ENCODE measurements around the gene PICALM. TPM values are rescaled to one million over a fixed set of nuclear protein-coding genes. Genes with fewer than 3 reads are reported as not detected.

PICALM gene
- total and polyA plus RNA-seq, 2 donors (not counting 3 experiments of a cell fraction or from before 2014, with no cell fraction given) = 181 to 202 TPM

DNA sequence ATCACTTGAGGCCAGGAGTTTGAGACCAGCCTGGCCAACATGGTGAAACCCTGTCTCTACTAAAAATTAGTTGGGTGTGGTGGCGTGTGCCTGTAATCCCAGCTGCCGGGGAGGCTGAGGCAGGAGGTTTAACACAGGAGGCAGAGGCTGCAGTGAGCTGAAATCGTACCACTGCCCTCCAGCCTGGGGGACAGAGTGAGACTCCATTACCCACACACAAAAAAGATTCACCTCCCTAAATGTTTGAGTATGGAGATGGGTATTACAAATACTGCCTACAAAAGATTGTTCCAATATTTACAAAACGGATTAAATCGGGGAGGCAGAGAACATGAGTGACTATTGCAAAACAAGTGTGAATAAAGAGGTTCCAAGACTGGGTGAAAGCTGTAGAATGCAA is 98.3 kb downstream of the PICALM start:
- no peak overlapping the region for H3K27ac ChIP-seq (ENCODE audit: insufficient read depth, low read depth, low read length)
- H3K4me2 ChIP-seq (ENCODE audit: insufficient read depth, low read length) = no peak overlapping the region
- H3K4me3 ChIP-seq (replicated peaks in 1 of 3; ENCODE audit: insufficient read depth in 1 of 3, low read depth in 1 of 3, low read length in 3 of 3) = no peak overlapping the region
- intact Hi-C loops (cut with micrococcal nuclease) = no loop called here
- FAIRE-seq (no peak), DNase-seq (ENCODE audit: low read depth, low spot score) (no peak)
- TF ChIP-seq MAX (IDR thresholded peaks at IDR 0.05; ENCODE audit: insufficient read depth, insufficient read length) (no peak), POLR2AphosphoS5 (IDR thresholded peaks at IDR 0.05; ENCODE audit: insufficient read depth, low read depth, low read length) (no peak), MYC (IDR thresholded peaks at IDR 0.05; ENCODE audit: low read depth, low read length) (no peak), JUN (IDR thresholded peaks at IDR 0.05; ENCODE audit: borderline replicate concordance, insufficient read depth, insufficient read length, low read depth) (no peak)
- TF ChIP-seq, protein P1, sequence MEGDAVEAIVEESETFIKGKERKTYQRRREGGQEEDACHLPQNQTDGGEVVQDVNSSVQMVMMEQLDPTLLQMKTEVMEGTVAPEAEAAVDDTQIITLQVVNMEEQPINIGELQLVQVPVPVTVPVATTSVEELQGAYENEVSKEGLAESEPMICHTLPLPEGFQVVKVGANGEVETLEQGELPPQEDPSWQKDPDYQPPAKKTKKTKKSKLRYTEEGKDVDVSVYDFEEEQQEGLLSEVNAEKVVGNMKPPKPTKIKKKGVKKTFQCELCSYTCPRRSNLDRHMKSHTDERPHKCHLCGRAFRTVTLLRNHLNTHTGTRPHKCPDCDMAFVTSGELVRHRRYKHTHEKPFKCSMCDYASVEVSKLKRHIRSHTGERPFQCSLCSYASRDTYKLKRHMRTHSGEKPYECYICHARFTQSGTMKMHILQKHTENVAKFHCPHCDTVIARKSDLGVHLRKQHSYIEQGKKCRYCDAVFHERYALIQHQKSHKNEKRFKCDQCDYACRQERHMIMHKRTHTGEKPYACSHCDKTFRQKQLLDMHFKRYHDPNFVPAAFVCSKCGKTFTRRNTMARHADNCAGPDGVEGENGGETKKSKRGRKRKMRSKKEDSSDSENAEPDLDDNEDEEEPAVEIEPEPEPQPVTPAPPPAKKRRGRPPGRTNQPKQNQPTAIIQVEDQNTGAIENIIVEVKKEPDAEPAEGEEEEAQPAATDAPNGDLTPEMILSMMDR (IDR thresholded peaks at IDR 0.05; ENCODE audit: extremely low read depth in 1 of 2, insufficient read depth in 1 of 2, low read depth in 1 of 2, low read length in 2 of 2) = no peak
- ChIA-PET POLR2A (no interaction called here), CTCF (interaction anchor here (1.1 to 1.8 kb wide), 2 partner anchors 20 to 223 kb away, joined by 3 read pairs; no protein-coding TSS in a partner anchor)
- H4K20me1 ChIP-seq (replicated peaks; ENCODE audit: control insufficient read depth, extremely low read depth, insufficient read depth, low read length) = no peaks in the 10 kb centered on the region
- H3K9me1 ChIP-seq (replicated peaks; ENCODE audit: control insufficient read depth, extremely low read depth, insufficient read depth, low read length) = no peaks in the 10 kb centered on the region
- dilution Hi-C loops (cut with MboI; ENCODE audit: extremely low pct_ligation_motif_present, low sequenced_read_pairs) = no loop called here
- H3K4me1 ChIP-seq (ENCODE audit: control insufficient read depth, extremely low read depth, insufficient read depth, low read length) = peaks cover 22% of the 10 kb centered on the region
- no TSS peak for BruUV-seq (replicated peaks)
- H3K9me3 ChIP-seq (replicated peaks; ENCODE audit: control insufficient read depth, insufficient read depth, low read length) = no peaks in the 10 kb centered on the region
- H3K79me2 ChIP-seq (ENCODE audit: control insufficient read depth, insufficient read depth, low read length) = peaks cover 20% of the 10 kb centered on the region
- H3K9ac ChIP-seq (replicated peaks; ENCODE audit: extremely low read depth, insufficient read depth, low read length) = no peak overlapping the region
- H3K27me3 ChIP-seq (ENCODE audit: control insufficient read depth in 2 of 2, insufficient read depth in 2 of 2, low read length in 2 of 2) = no peaks in the 10 kb centered on the region
- H2AFZ ChIP-seq (ENCODE audit: low read depth, low read length) = no peak overlapping the region
- peaks cover 9 to 16% of the 10 kb centered on the region in 2 experiments for H3K36me3 ChIP-seq (ENCODE audit: control insufficient read depth in 2 of 2, extremely low read depth in 1 of 2, insufficient read depth in 2 of 2, low read length in 2 of 2)

DNA sequence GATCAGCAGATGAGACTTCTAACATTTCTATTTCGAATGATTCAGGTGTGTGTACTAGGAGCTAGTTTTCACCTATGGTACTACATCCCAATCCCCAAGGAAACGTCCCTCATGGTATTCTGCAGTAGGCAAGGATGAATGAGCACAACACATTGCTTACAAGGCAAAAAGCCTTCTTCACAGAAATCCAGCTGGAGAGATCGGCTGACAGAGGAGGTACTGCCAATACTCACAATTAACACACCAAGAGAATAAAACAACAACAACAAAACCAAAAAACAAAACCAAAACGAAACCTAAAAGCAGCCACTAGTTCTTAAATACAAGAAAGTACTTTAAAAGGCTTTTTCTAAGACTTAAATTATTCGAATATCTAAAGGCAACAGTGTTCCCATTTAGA is 101.4 kb downstream of the PICALM start:
- FAIRE-seq (no peak), DNase-seq (ENCODE audit: low read depth, low spot score) (no peak)
- Histone ChIP-seq H2AFZ (ENCODE audit: low read depth, low read length) (no peak overlapping the region), H3K27me3 (ENCODE audit: control insufficient read depth in 2 of 2, insufficient read depth in 2 of 2, low read length in 2 of 2) (no peaks in the 10 kb centered on the region), H3K27ac (ENCODE audit: insufficient read depth, low read depth, low read length) (no peak overlapping the region), H3K9me1 (replicated peaks; ENCODE audit: control insufficient read depth, extremely low read depth, insufficient read depth, low read length) (no peaks in the 10 kb centered on the region), H3K4me3 (replicated peaks in 1 of 3; ENCODE audit: insufficient read depth in 1 of 3, low read depth in 1 of 3, low read length in 3 of 3) (no peak overlapping the region), H3K4me1 (ENCODE audit: control insufficient read depth, extremely low read depth, insufficient read depth, low read length) (peaks cover 31% of the 10 kb centered on the region), H3K79me2 (ENCODE audit: control insufficient read depth, insufficient read depth, low read length) (peaks cover 24% of the 10 kb centered on the region), H4K20me1 (replicated peaks; ENCODE audit: control insufficient read depth, extremely low read depth, insufficient read depth, low read length) (no peaks in the 10 kb centered on the region), H3K9me3 (replicated peaks; ENCODE audit: control insufficient read depth, insufficient read depth, low read length) (no peaks in the 10 kb centered on the region), H3K9ac (replicated peaks; ENCODE audit: extremely low read depth, insufficient read depth, low read length) (no peak overlapping the region), H3K4me2 (ENCODE audit: insufficient read depth, low read length) (no peak overlapping the region), H3K36me3 (ENCODE audit: control insufficient read depth in 2 of 2, extremely low read depth in 1 of 2, insufficient read depth in 2 of 2, low read length in 2 of 2) (peaks cover 9 to 24% of the 10 kb centered on the region in 2 experiments)
- ChIA-PET CTCF (interaction anchor here (2.6 kb wide), 1 partner anchor 75 kb away, joined by 14 read pairs; no protein-coding TSS in a partner anchor), POLR2A (no interaction called here)
- BruUV-seq (replicated peaks) = no TSS peak
- dilution Hi-C loops (cut with MboI; ENCODE audit: extremely low pct_ligation_motif_present, low sequenced_read_pairs) (no loop called here), intact Hi-C loops (cut with micrococcal nuclease) (no loop called here)
- no peak for TF ChIP-seq JUN (IDR thresholded peaks at IDR 0.05; ENCODE audit: borderline replicate concordance, insufficient read depth, insufficient read length, low read depth)

Measured in endothelial cell of umbilical vein (primary cell).